Tibial nerve (tissue), 3 donors: Measurements from ENCODE around the gene FAM107B.

Experiments used
- POLR2A ChIP-seq, 2 donors: fragments of 450-650 bp; IDR thresholded peaks; one replicate each; pipeline ENCODE4 v1.6.1; 2017; ENCODE audit warnings: antibody characterized with exemption in 2 of 2, mild to moderate bottlenecking in 2 of 2, moderate library complexity in 2 of 2
- TF ChIP-seq, protein P1 (sequence below), 5 experiments: fragments of 200-600 bp in 3 of 5; fragments of 450-650 bp in 2 of 5; sonication (generic) in 3 of 5; IDR thresholded peaks; one replicate each; pipeline ENCODE4 v1.5.1; 2016 to 2019; ENCODE audit warnings: antibody characterized with exemption in 5 of 5, mild to moderate bottlenecking in 3 of 5, moderate library complexity in 2 of 5

DNA sequence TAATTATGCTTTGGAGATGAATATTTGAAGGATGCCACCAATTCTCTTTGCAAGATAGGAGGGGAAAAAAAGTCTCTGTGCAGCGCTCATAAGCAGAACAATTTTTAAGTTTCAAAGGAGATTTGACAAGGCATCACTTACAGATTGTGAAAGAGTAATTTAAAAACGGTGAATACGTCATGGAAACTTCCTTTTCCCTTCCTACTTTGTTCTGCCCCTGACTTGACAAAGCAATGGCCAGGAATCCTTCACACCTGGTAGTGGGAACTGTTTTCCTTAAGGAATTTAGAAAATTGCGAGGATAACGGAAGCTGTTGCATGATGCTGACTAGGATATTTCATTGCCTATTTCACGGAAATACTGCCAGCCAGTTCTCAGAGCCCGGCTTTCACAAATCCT is 16.7 kb downstream of the FAM107B start:
- TF ChIP-seq POLR2A (IDR thresholded peaks at IDR 0.05) = no peak
- TF ChIP-seq, protein P1, sequence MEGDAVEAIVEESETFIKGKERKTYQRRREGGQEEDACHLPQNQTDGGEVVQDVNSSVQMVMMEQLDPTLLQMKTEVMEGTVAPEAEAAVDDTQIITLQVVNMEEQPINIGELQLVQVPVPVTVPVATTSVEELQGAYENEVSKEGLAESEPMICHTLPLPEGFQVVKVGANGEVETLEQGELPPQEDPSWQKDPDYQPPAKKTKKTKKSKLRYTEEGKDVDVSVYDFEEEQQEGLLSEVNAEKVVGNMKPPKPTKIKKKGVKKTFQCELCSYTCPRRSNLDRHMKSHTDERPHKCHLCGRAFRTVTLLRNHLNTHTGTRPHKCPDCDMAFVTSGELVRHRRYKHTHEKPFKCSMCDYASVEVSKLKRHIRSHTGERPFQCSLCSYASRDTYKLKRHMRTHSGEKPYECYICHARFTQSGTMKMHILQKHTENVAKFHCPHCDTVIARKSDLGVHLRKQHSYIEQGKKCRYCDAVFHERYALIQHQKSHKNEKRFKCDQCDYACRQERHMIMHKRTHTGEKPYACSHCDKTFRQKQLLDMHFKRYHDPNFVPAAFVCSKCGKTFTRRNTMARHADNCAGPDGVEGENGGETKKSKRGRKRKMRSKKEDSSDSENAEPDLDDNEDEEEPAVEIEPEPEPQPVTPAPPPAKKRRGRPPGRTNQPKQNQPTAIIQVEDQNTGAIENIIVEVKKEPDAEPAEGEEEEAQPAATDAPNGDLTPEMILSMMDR (IDR thresholded peaks at IDR 0.05) = no peak
